Activated T-cell treated with anti-CD3 and anti-CD28 coated beads, Interleukin-2, amount 50 U/mL, for 4 hours (primary cell): Measurements from ENCODE around the gene TNPO1. TPM values are rescaled to one million over a fixed set of nuclear protein-coding genes. Genes with fewer than 3 reads are reported as not detected.
"Not testable (repeated sequence)": the region's sequence is repeated elsewhere in the genome, so short reads cannot be mapped to it uniquely, and the experiment has no call there.

Experiments used
- ATAC-seq, 2 donors: fragments of 200-7000 bp; cut with Tn5 transposase; one replicate each; pipeline ENCODE4 v1.10.0; 2021
- DNase-seq: peaks from one replicate; pipeline ENCODE4 v3.0.0-alpha.2; 2020
- H3K27me3 Mint-ChIP-seq: one replicate; pipeline ENCODE4 v1.8.0; 2021; ENCODE audit warnings: low read depth, mixed read lengths
- H3K36me3 Mint-ChIP-seq: one replicate; pipeline ENCODE4 v1.8.0; 2022; ENCODE audit warnings: mixed read lengths; ENCODE audit not compliant: insufficient read depth
- H3K4me1 Mint-ChIP-seq: one replicate; pipeline ENCODE4 v1.8.0; 2021; ENCODE audit warnings: low read depth, mixed read lengths
- H3K4me3 Mint-ChIP-seq: one replicate; pipeline ENCODE4 v1.8.0; 2021; ENCODE audit warnings: mild to moderate bottlenecking, moderate library complexity, mixed read lengths
- H3K9me3 Mint-ChIP-seq: one replicate; pipeline ENCODE4 v1.8.0; 2021; ENCODE audit warnings: mixed read lengths
- total RNA-seq, 3 donors: library from RNA; stranded (reverse); gene quantifications; one replicate each; pipeline ENCODE4 v1.2.1, GENCODE V29; 2021

Gene TNPO1
- total RNA-seq, 3 donors from 2014 or later: 145 to 166 (median 152) TPM

DNA sequence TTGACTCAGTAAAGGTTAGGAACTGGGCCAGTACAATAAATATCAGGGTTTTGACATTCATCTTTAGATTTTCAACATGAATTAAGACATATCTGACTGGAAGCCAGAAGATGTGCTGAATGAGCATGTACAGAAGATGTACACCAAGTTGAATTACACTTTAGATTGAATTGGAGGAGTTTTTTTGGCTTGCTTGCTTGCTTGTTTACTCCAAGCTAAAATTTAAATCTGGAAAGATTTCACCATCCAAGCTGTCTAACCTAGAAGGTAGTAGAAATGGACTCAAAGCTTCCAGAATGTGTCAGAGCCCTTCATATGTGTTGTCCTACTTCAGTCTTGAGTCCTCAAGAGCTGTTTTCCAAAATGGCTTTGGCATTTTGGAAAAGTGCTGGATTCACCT, 90.3 kb downstream of the TNPO1 start:
- Mint-ChIP-seq H3K9me3 (no peaks in the 10 kb centered on the region), H3K27me3 (no peaks in the 10 kb centered on the region), H3K4me1 (no peaks in the 10 kb centered on the region), H3K4me3 (no peak overlapping the region), H3K36me3 (peaks cover 41% of the 10 kb centered on the region)
- DNase-seq (no peak), ATAC-seq (no peak)

DNA sequence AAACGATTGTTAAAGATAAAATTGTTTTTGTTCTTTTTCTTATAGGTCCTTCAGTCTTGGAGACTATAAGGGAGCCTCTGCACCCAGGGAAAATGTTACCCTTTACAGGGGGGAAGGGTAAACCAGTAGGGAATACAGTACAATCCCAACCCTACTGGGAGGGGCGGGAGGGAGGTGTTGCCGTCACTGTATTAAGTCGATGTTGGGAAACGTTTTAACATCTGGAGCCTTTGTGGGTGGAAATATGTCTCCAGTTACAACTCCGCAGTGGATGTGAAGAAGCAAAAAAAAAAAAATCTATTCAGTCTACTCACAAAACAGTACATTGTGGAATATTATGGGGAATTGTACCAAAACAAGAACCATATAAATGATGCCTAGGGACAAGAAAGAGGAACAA, 92.2 kb downstream of the TNPO1 start:
- no peaks in the 10 kb centered on the region for H3K27me3 Mint-ChIP-seq
- no peak overlapping the region for H3K4me3 Mint-ChIP-seq
- ATAC-seq (no peak), DNase-seq (no peak)
- no peaks in the 10 kb centered on the region for H3K4me1 Mint-ChIP-seq
- H3K36me3 Mint-ChIP-seq: peaks cover 32% of the 10 kb centered on the region
- no peaks in the 10 kb centered on the region for H3K9me3 Mint-ChIP-seq

DNA sequence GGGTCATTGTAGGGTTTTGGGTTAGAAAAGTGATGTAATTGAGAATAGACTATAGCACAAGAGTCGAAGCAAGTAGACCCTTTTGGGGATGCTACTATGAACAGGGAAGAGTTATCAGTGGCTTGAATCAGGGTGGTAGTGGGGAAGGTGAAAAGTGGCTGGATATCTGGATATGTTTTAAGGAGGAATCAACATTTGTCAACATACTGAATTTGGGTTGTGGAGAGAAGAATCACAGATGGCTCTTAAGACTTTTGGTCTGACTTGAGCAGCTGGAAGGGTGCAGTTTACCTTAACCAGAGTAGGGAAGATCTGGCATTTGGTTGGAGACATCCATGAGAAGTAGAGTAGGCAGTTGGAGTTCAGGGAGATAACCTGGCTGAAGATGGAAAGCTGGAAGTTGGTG, 100.9 kb downstream of the TNPO1 start:
- no peaks in the 10 kb centered on the region for H3K9me3 Mint-ChIP-seq
- ATAC-seq (no peak), DNase-seq (no peak)
- H3K36me3 Mint-ChIP-seq: no peaks in the 10 kb centered on the region
- no peak overlapping the region for H3K4me3 Mint-ChIP-seq
- no peaks in the 10 kb centered on the region for H3K27me3 Mint-ChIP-seq
- H3K4me1 Mint-ChIP-seq: no peaks in the 10 kb centered on the region

DNA sequence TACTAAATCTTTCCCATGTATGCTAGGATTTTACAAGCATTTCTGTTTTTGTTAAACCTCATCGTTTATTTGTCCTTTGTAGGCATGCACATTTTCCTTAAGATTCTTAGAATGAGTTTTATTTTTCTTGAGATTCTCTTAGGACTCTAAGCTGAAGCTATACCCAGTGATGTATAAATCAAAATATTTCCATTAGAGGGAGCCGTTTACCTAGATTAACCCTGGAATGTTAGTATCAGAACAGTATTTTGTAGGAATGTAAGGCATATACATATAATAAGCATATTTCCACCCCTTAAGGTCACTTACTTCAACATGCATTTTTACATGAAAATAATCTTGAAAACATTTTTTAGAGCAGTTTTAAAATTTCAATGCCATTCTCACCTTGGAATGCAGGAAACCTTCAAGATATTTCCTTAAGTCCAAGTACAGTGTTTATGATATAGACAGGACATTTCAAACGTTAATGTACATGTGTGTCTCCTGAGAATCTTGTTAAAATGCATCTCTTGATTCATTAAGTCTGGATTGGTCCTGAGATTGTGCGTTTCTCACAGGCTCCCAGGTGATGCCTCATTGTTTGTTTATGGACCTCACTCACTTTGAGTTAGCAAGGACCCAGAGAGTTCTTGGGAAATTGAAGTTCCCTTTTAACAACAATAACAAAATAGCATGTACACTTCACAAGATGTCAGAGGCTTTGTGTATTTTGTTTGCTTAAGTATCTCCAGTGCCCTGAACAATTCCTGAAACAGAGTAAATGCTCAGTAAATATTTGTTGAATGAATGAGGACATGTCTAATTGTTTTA, 104.4 kb downstream of the TNPO1 start:
- DNase-seq (no peak), ATAC-seq (no peak)
- no peaks in the 10 kb centered on the region for H3K4me1 Mint-ChIP-seq
- H3K36me3 Mint-ChIP-seq: no peaks in the 10 kb centered on the region
- H3K27me3 Mint-ChIP-seq: no peaks in the 10 kb centered on the region
- no peak overlapping the region for H3K4me3 Mint-ChIP-seq
- H3K9me3 Mint-ChIP-seq: no peaks in the 10 kb centered on the region

DNA sequence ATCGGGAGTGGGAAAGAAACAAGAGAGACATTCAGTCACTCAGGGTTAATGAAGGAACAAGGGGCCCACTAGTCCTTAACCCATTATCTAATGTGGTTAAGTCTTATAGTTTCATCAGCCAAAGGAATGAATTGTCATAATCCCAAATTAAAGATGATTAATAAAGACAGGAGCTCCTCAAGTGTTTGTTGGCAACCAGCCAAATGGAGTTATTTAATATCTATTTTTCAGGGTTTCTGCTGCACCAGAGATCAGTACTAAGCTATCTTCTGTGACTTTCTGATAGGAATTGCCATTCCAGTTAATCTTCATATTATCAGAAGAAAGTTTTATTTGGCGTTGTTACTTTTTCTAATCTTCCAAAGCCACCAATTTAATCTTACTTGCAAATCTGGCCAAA, 105.4 kb downstream of the TNPO1 start:
- Mint-ChIP-seq H3K9me3 (no peaks in the 10 kb centered on the region), H3K4me1 (no peaks in the 10 kb centered on the region), H3K36me3 (no peaks in the 10 kb centered on the region), H3K4me3 (no peak overlapping the region), H3K27me3 (no peaks in the 10 kb centered on the region)
- ATAC-seq (no peak), DNase-seq (no peak)

DNA sequence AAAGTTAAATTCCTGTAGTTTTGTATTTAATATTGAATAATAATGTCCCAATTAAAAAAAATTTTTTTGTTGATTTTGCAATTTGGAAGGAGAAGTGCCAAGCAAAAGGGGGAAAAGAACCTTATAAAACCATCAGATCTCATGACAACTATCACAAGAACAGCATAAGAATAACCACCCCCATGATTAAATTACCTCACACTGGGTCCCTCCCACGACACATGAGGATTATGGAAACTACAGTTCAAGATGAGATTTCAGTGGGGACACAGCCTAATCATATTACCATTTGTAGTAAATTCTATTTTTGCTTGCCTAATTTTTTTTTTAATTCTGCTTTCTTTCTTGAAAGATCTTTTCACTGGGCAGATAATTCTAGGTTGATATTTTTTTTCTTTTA, 106.0 kb downstream of the TNPO1 start:
- Mint-ChIP-seq H3K36me3 (no peaks in the 10 kb centered on the region), H3K27me3 (no peaks in the 10 kb centered on the region), H3K4me3 (no peak overlapping the region), H3K4me1 (no peaks in the 10 kb centered on the region), H3K9me3 (no peaks in the 10 kb centered on the region)
- ATAC-seq (no peak), DNase-seq (no peak)

DNA sequence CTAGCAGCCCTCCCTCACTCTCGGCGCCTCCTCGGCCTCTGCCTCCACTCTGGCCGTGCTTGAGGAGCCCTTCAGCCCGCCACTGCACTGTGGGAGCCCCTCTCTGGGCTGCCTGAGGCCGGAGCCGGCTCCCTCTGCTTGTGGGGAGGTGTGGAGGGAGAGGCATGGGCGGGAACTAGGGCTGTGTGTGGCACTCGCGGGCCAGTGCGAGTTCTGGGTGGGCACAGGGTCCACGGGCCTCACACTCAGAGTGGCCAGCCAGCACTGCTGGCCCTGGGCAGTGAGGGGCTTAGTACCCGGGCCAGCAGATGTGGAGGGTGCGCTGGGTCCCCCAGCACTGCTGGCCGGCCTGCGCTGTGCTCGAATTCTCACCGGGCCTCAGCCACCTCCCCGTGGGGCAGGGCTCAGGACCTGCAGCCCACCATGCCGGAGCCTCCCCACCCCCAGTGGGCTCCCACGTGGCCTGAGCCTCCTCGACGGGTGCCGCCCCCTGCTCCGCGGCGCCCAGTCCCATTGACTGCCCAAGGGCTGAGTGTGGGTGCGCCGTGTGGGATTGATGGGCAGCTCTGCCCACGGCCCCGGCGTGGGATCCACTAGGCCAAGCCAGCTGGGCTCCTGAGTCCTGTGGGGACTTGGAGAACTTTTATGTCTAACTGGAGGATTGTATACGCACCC, 109.0 kb downstream of the TNPO1 start:
- Mint-ChIP-seq H3K4me3 (no peak overlapping the region), H3K36me3 (no peaks in the 10 kb centered on the region), H3K27me3 (peaks cover 5% of the 10 kb centered on the region), H3K9me3 (no peaks in the 10 kb centered on the region), H3K4me1 (no peaks in the 10 kb centered on the region)
- ATAC-seq (no peak), DNase-seq (no peak)

DNA sequence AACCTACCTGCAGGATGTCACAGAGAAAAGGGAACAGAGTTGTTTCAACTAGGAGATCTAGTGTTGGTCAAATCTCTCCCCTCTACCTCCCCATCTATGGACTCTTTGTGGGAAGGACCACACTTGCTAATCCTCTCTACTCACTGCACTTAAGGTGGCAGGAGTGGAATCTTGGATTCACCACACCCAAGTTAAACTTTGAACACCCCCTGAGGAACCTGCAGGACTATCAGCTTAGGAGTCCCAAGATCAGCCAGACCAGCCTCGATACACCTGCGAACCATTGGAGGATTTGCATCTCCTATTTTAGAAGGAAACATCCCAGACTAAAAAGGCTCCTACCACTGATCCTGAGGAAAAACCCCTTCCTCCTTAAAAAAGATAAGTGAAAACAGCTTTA, 116.2 kb downstream of the TNPO1 start:
- not testable (repeated sequence) for ATAC-seq, H3K4me3 Mint-ChIP-seq, H3K36me3 Mint-ChIP-seq, H3K9me3 Mint-ChIP-seq, H3K4me1 Mint-ChIP-seq, DNase-seq
- H3K27me3 Mint-ChIP-seq: peaks cover 25% of the 10 kb centered on the region

DNA sequence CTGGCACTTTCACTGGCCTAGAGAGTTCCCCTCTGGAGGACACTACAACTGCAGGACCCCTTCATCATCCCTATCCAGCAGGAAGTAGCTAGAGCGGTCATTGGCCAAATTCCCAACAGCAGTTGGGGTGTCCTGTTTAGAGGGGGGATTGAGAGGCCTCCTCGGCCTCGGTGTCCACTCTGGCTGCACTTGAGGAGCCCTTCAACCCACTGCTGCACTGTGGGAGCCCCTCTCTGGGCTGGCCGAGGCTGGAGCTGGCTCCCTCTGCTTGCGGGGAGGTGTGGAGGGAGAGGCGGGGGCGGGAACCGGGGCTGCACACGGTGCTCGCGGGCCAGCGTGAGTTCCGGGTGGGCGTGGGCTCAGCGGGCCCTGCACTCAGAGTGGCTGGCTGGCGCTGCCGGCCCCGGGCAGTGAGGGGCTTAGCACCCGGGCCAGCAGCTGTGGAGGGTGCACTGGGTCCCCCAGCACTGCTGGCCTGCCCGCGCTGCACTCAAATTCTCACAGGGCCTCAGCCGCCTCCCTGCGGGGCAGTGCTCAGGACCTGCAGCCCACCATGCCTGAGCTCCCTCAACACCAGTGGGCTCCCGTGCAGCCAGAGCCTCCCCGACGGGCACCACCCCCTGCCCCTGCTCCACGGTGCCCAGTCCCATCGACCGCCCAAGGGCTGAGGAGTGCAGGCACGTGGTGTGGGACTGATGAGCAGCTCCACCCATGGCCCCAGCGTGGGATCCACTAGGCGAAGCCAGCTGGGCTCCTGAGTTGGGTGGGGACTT, 118.7 kb downstream of the TNPO1 start:
- not testable (repeated sequence) for H3K4me3 Mint-ChIP-seq, ATAC-seq, DNase-seq, H3K9me3 Mint-ChIP-seq, H3K36me3 Mint-ChIP-seq, H3K4me1 Mint-ChIP-seq
- H3K27me3 Mint-ChIP-seq: peaks cover 28% of the 10 kb centered on the region

DNA sequence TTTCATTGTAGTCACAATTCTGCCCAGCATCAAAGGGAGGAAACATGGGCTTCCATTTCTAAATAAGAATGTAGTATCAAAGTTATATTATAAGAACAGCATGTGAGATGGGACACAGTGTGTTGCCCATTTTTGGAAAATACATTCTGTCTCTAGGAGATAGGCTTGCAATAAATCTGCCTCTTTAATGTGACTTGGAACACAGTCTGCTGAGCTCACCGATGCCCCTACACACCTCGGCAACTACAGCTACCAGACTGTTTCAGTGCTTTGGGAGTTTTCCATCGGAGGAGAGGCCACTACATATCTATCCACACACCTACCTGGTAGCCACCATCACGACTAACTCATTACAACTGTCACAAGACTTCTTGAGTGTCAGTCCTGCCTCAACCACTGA, 120.4 kb downstream of the TNPO1 start:
- DNase-seq (no peak), ATAC-seq (no peak)
- Mint-ChIP-seq H3K4me1 (no peaks in the 10 kb centered on the region), H3K36me3 (no peaks in the 10 kb centered on the region), H3K4me3 (no peak overlapping the region), H3K27me3 (peaks cover 34% of the 10 kb centered on the region), H3K9me3 (no peaks in the 10 kb centered on the region)

DNA sequence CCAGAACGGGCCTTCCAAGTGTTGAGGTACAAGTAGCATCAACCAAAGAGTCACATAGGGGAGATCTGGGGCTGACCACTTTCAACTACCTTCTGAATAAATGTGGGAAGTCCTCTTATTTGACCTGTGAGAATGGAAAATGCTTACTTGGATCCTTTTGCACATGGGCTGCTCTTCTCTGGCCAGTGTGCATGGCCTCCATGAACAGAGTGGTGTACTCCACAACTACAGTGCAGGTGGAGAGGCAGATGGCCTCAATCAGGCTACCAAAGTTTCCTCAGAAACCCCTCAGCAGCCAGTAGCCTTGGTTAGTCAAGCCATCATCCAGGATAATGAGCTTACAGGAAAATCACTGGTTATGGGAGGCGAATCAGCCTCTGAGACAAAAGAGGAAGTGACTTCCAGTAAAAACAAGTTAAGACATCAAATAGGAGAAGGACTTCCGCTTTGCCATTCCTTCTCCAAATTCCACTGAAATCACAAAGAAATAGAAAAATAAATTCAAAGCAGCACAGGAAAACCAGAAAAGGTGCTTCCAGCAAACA, 121.1 kb downstream of the TNPO1 start:
- H3K4me1 Mint-ChIP-seq: no peaks in the 10 kb centered on the region
- no peak for ATAC-seq
- DNase-seq: no peak
- H3K36me3 Mint-ChIP-seq: no peaks in the 10 kb centered on the region
- H3K4me3 Mint-ChIP-seq: no peak overlapping the region
- H3K27me3 Mint-ChIP-seq: peaks cover 34% of the 10 kb centered on the region
- no peaks in the 10 kb centered on the region for H3K9me3 Mint-ChIP-seq

DNA sequence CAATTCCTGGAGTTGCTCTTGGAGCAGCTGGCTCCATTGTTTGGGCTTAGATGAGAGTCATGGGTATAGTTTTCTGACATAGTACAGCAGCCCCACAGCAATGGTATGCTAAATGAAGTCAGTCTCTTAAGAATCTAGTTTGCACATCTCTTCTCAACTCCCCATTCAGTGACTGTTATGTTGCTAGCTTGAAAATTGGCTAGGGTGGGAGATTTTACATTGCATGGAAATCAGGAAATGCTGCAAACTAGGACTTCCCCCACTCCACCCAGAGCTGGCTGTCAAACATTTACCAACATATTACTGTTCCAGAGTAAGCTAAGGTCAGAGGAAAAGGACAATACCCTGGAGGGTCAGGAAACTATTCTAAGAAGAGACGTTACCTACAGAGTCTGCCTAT, 121.7 kb downstream of the TNPO1 start:
- H3K9me3 Mint-ChIP-seq: no peaks in the 10 kb centered on the region
- H3K27me3 Mint-ChIP-seq: peaks cover 36% of the 10 kb centered on the region

DNA sequence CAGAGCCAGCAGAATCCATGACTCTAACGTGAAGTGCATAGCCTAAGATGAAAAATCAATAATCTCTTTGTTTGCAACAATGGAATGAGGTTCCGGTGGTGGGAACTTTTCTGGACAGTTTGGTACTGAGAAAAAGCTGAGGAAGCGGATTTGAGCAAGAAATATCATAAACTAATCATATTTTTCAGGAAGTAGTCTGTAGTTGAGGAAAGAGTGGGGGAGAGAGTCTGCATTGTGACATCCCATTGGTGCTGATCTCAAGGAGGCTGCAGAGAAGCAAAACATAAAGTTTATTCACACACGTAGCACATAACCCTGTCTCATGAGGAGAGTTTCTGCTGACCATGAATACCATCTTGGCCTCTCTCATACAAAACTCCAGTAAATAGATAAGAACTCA, 123.6 kb downstream of the TNPO1 start:
- Mint-ChIP-seq H3K9me3 (no peaks in the 10 kb centered on the region), H3K4me1 (no peaks in the 10 kb centered on the region), H3K4me3 (no peak overlapping the region), H3K36me3 (no peaks in the 10 kb centered on the region), H3K27me3 (peaks cover 32% of the 10 kb centered on the region)
- ATAC-seq: no peak
- DNase-seq: no peak

More for the DNA sequence above, 121.7 kb downstream of the TNPO1 start:
- Mint-ChIP-seq H3K36me3 (no peaks in the 10 kb centered on the region), H3K4me3 (no peak overlapping the region), H3K4me1 (no peaks in the 10 kb centered on the region)
- DNase-seq (no peak), ATAC-seq (no peak)

DNA sequence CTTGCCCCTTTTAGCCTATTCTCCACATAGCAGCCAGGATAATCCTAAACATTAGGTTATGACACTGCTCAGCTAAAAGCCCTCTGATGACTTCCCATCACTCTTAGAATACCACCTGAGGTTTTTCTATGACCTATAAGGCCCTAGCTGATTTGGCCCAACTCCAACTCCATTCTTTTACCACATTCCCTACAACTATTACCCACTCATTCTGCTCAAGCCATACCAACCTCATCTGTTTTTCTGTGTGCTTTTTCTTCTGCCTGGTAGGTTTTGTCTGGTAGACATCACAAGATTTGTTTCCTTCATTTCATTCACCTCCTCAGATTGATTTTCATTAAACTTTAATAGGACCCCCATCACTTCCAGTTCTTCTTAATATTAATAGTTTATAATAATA, 126.8 kb downstream of the TNPO1 start:
- no peaks in the 10 kb centered on the region for H3K9me3 Mint-ChIP-seq
- H3K36me3 Mint-ChIP-seq: no peaks in the 10 kb centered on the region
- no peaks in the 10 kb centered on the region for H3K4me1 Mint-ChIP-seq
- DNase-seq: no peak
- ATAC-seq: no peak
- peaks cover 19% of the 10 kb centered on the region for H3K27me3 Mint-ChIP-seq
- no peak overlapping the region for H3K4me3 Mint-ChIP-seq
